Vagina (tissue), 2 donors: Measurements from ENCODE around the gene A4GALT. TPM values are rescaled to one million over a fixed set of nuclear protein-coding genes. Genes with fewer than 3 reads are reported as not detected.
A peak's percentile ranks its signal among the peaks of the same experiment; 100 is the strongest.
"Not testable (repeated sequence)": the region's sequence is repeated elsewhere in the genome, so short reads cannot be mapped to it uniquely, and the experiment has no call there.

Experiments used
- DNase-seq, 2 donors: peaks; one replicate each; pipeline ENCODE4 v3.0.0-alpha.2; 2017; ENCODE audit errors: extremely low spot score in 2 of 2
- H3K27ac ChIP-seq: fragments of 200-600 bp; sonication (generic); one replicate; pipeline ENCODE4 v1.5.1; 2019
- H3K27me3 ChIP-seq: fragments of 200-600 bp; sonication (generic); one replicate; pipeline ENCODE4 v1.5.1; 2019
- H3K36me3 ChIP-seq, 2 donors: fragments of 200-600 bp; sonication (generic); one replicate each; pipeline ENCODE4 v1.5.1; 2017 to 2019
- H3K4me1 ChIP-seq: fragments of 200-600 bp; sonication (generic); one replicate; pipeline ENCODE4 v1.5.1; 2019
- H3K4me3 ChIP-seq, 2 donors: fragments of 200-600 bp; sonication (generic); 1 replicate in 1 of 2; 2 replicates in 1 of 2; pipeline ENCODE4 v1.5.1; 2016 to 2019
- H3K9me3 ChIP-seq: fragments of 200-600 bp; sonication (generic); one replicate; pipeline ENCODE4 v1.5.1; 2019
- CTCF ChIP-seq, 3 experiments: fragments of 450-650 bp in 2 of 3; fragments of 200-600 bp in 1 of 3; sonication (generic) in 1 of 3; IDR thresholded peaks; one replicate each; pipeline ENCODE4 v1.5.1; 2017 to 2019; ENCODE audit warnings: antibody characterized with exemption in 3 of 3, mild to moderate bottlenecking in 2 of 3, moderate library complexity in 2 of 3
- POLR2A ChIP-seq, 2 donors: fragments of 450-650 bp; IDR thresholded peaks; one replicate each; pipeline ENCODE4 v1.6.1; 2017; ENCODE audit warnings: antibody characterized with exemption in 2 of 2, mild to moderate bottlenecking in 2 of 2, moderate library complexity in 2 of 2
- POLR2AphosphoS5 ChIP-seq, 2 donors: sonication (generic); formaldehyde crosslinking; IDR thresholded peaks; one replicate each; pipeline ENCODE4 v1.9.0; 2017; ENCODE audit warnings: antibody characterized with exemption in 2 of 2, mild to moderate bottlenecking in 2 of 2, low read depth in 1 of 2; ENCODE audit not compliant: insufficient read depth in 1 of 2
- intact Hi-C: fragments of 100-400 bp; cut with DNase I; formaldehyde crosslinking; loops from one replicate; pipeline ENCODE4 v1.15.1; 2023
- total RNA-seq: library from RNA; depleted of rRNA; stranded (reverse); fragments of >200 nt; gene quantifications from one replicate; pipeline ENCODE4 v1.2.3, GENCODE V29; 2016

Gene A4GALT
- total RNA-seq, 1 donor from 2014 or later = 35.6 TPM

- H3K36me3 ChIP-seq = no peaks in the 10 kb centered on the region
- TF ChIP-seq CTCF (IDR thresholded peaks at IDR 0.05) (no peak), POLR2A (IDR thresholded peaks at IDR 0.05) (no peak), POLR2AphosphoS5 (IDR thresholded peaks at IDR 0.05; ENCODE audit: insufficient read depth in 1 of 2, low read depth in 1 of 2) (no peak)
- H3K27ac ChIP-seq = no peak overlapping the region
- H3K27me3 ChIP-seq = no peaks in the 10 kb centered on the region
- no peak overlapping the region for H3K4me3 ChIP-seq
- peaks cover 9% of the 10 kb centered on the region for H3K4me1 ChIP-seq
- intact Hi-C loops = no loop called here
- DNase-seq = no peak
- no peaks in the 10 kb centered on the region for H3K9me3 ChIP-seq
Observed at GRCh38 chr22:42766860-42767259, 46.2 kb upstream of the A4GALT start.

GRCh38 chr22:42764895-42765363 is 44.3 kb upstream of the A4GALT start:
- Histone ChIP-seq H3K4me1 (peaks cover 9% of the 10 kb centered on the region), H3K4me3 (no peak overlapping the region), H3K27ac (no peak overlapping the region), H3K9me3 (no peaks in the 10 kb centered on the region), H3K27me3 (no peaks in the 10 kb centered on the region), H3K36me3 (no peaks in the 10 kb centered on the region)
- intact Hi-C loops = no loop called here
- DNase-seq = no peak
- no peak for TF ChIP-seq POLR2A (IDR thresholded peaks at IDR 0.05)
- TF ChIP-seq POLR2AphosphoS5 (IDR thresholded peaks at IDR 0.05; ENCODE audit: insufficient read depth in 1 of 2, low read depth in 1 of 2) = no peak
- TF ChIP-seq CTCF (IDR thresholded peaks at IDR 0.05) = no peak

GRCh38 chr22:42763965-42764480 is 43.4 kb upstream of the A4GALT start:
- H3K36me3 ChIP-seq = no peaks in the 10 kb centered on the region
- no peaks in the 10 kb centered on the region for H3K9me3 ChIP-seq
- peaks cover 2% of the 10 kb centered on the region for H3K4me1 ChIP-seq
- no peak overlapping the region for H3K4me3 ChIP-seq
- no peak overlapping the region for H3K27ac ChIP-seq
- no peak for DNase-seq
- H3K27me3 ChIP-seq = no peaks in the 10 kb centered on the region
- no peak for TF ChIP-seq POLR2A (IDR thresholded peaks at IDR 0.05)
- intact Hi-C loops = no loop called here

GRCh38 chr22:42760806-42761565 is 40.3 kb upstream of the A4GALT start:
- TF ChIP-seq POLR2A (IDR thresholded peaks at IDR 0.05) (no peak), CTCF (IDR thresholded peaks at IDR 0.05) (no peak), POLR2AphosphoS5 (IDR thresholded peaks at IDR 0.05; ENCODE audit: insufficient read depth in 1 of 2, low read depth in 1 of 2) (no peak)
- no peaks in the 10 kb centered on the region for H3K9me3 ChIP-seq
- H3K36me3 ChIP-seq = no peaks in the 10 kb centered on the region
- intact Hi-C loops = no loop called here
- H3K27ac ChIP-seq = no peak overlapping the region
- DNase-seq = no peak
- H3K4me3 ChIP-seq = no peak overlapping the region
- H3K4me1 ChIP-seq = peaks cover 5% of the 10 kb centered on the region
- H3K27me3 ChIP-seq = no peaks in the 10 kb centered on the region

- intact Hi-C loops = no loop called here
- H3K27ac ChIP-seq = peak overlapping the region; percentile 84
- no peak overlapping the region for H3K4me3 ChIP-seq
- TF ChIP-seq POLR2AphosphoS5 (IDR thresholded peaks at IDR 0.05; ENCODE audit: insufficient read depth in 1 of 2, low read depth in 1 of 2) = peak; percentile 17 to 41
- TF ChIP-seq POLR2A (IDR thresholded peaks at IDR 0.05) = no peak
- no peak for DNase-seq
- no peaks in the 10 kb centered on the region for H3K36me3 ChIP-seq
- H3K27me3 ChIP-seq = no peaks in the 10 kb centered on the region
- no peaks in the 10 kb centered on the region for H3K9me3 ChIP-seq
- H3K4me1 ChIP-seq = peaks cover 5% of the 10 kb centered on the region
Observed at GRCh38 chr22:42758931-42759629, 38.4 kb upstream of the A4GALT start.

- peaks cover 17% of the 10 kb centered on the region for H3K4me1 ChIP-seq
- H3K27me3 ChIP-seq, H3K4me3 ChIP-seq, H3K36me3 ChIP-seq, DNase-seq, H3K27ac ChIP-seq, H3K9me3 ChIP-seq, intact Hi-C loops: not testable (repeated sequence)
Observed at GRCh38 chr22:42755553-42755952, 34.9 kb upstream of the A4GALT start.

GRCh38 chr22:42755121-42755520 is 34.5 kb upstream of the A4GALT start:
- H3K4me3 ChIP-seq, H3K36me3 ChIP-seq, H3K27ac ChIP-seq, intact Hi-C loops, H3K9me3 ChIP-seq, DNase-seq, H3K27me3 ChIP-seq: not testable (repeated sequence)
- H3K4me1 ChIP-seq = peaks cover 17% of the 10 kb centered on the region
